MCF 10A (cell line): Measurements from ENCODE around the gene MACROD1. TPM values are rescaled to one million over a fixed set of nuclear protein-coding genes. Genes with fewer than 3 reads are reported as not detected.

ENCODE experiments used
- BruUV-seq: library from RNA; stranded (reverse); fragments of 400-500 nt; replicated peaks from 2 replicates; lab custom pipeline; 2021; lab: Mats Ljungman, UMichigan
- CTCF ChIA-PET: fragments of 300-600 bp; sonication (Branson Sonifier 250); formaldehyde crosslinking; extraction: SDS; loops from one replicate; lab custom pipeline; 2021; ENCODE audit warnings: antibody characterized with exemption, inconsistent platforms; lab: Yijun Ruan, JAX
- POLR2A ChIA-PET: fragments of 300-600, 350-650 bp; sonication (Branson Sonifier 250); formaldehyde crosslinking; extraction: SDS; loops from one replicate; lab custom pipeline; 2020; ENCODE audit warnings: antibody characterized with exemption, inconsistent platforms; lab: Yijun Ruan, JAX
- DNase-seq: peaks from one replicate; pipeline ENCODE4 v3.0.0-alpha.2; 2018; ENCODE audit not compliant: unreplicated experiment
- H3K27ac Mint-ChIP-seq: one replicate; pipeline ENCODE4 v1.8.0; 2022; ENCODE audit warnings: mild to moderate bottlenecking, low read depth, mixed read lengths; ENCODE audit not compliant: unreplicated experiment
- H3K27me3 Mint-ChIP-seq: one replicate; pipeline ENCODE4 v1.8.0; 2022; ENCODE audit warnings: mixed read lengths; ENCODE audit not compliant: insufficient read depth, unreplicated experiment
- H3K36me3 Mint-ChIP-seq: one replicate; pipeline ENCODE4 v1.8.0; 2022; ENCODE audit warnings: mild to moderate bottlenecking, moderate library complexity, mixed read lengths; ENCODE audit not compliant: insufficient read depth, unreplicated experiment
- H3K4me1 Mint-ChIP-seq: one replicate; pipeline ENCODE4 v1.8.0; 2022; ENCODE audit warnings: mixed read lengths; ENCODE audit not compliant: insufficient read depth, unreplicated experiment
- H3K4me3 Mint-ChIP-seq: one replicate; pipeline ENCODE4 v1.8.0; 2022; ENCODE audit warnings: mild to moderate bottlenecking, moderate library complexity, mixed read lengths; ENCODE audit not compliant: unreplicated experiment
- H3K9me3 Mint-ChIP-seq: one replicate; pipeline ENCODE4 v1.8.0; 2022; ENCODE audit warnings: mixed read lengths; ENCODE audit not compliant: unreplicated experiment
- CTCF ChIP-seq: fragments of 200-600 bp; IDR thresholded peaks from one replicate; pipeline ENCODE4 v1.8.0; 2022; ENCODE audit warnings: antibody characterized with exemption, mild to moderate bottlenecking; ENCODE audit not compliant: unreplicated experiment
- intact Hi-C: fragments of 100-400 bp; cut with micrococcal nuclease; formaldehyde crosslinking; loops from 2 replicates; pipeline ENCODE4 v1.14.1; 2022
- total RNA-seq: library from RNA; stranded (reverse); gene quantifications from 2 replicates; pipeline ENCODE4 v1.2.3, GENCODE V29; 2022

MACROD1 gene
- total RNA-seq, 1 experiment from 2014 or later, result 15.1 TPM

GRCh38 chr11:64109332-64109731 is 56.6 kb downstream of the MACROD1 start:
- CTCF ChIA-PET, result interaction anchor here (0.6 to 1.2 kb wide), 3 partner anchors 12 to 141 kb away, joined by 3 to 4 read pairs (median 3); no protein-coding TSS in a partner anchor
- intact Hi-C loops, result no loop called here

GRCh38 chr11:64107303-64107702 is 58.6 kb downstream of the MACROD1 start:
- CTCF ChIA-PET, result no interaction called here
- POLR2A ChIA-PET, result interaction anchor here (0.6 kb wide), 2 partner anchors 269 to 735 kb away, joined by 3 to 4 read pairs; no protein-coding TSS in a partner anchor
- BruUV-seq, result no TSS peak

More at GRCh38 chr11:64109332-64109731, 56.6 kb downstream of the MACROD1 start:
- POLR2A ChIA-PET, result no interaction called here
- Mint-ChIP-seq H3K27ac (no peak overlapping the region), H3K4me1 (no peaks in the 10 kb centered on the region), H3K36me3 (no peaks in the 10 kb centered on the region), H3K27me3 (no peaks in the 10 kb centered on the region), H3K4me3 (no peak overlapping the region), H3K9me3 (no peaks in the 10 kb centered on the region)
- TF ChIP-seq CTCF, result no peak
- no peak for DNase-seq
- no TSS peak for BruUV-seq

GRCh38 chr11:64104632-64105031 is 61.3 kb downstream of the MACROD1 start:
- no TSS peak for BruUV-seq
- no peak for DNase-seq
- Mint-ChIP-seq H3K4me3 (no peak overlapping the region), H3K27ac (no peak overlapping the region), H3K36me3 (no peaks in the 10 kb centered on the region), H3K9me3 (peaks cover under 1% of the 10 kb centered on the region), H3K4me1 (no peaks in the 10 kb centered on the region), H3K27me3 (no peaks in the 10 kb centered on the region)
- no peak for TF ChIP-seq CTCF
- ChIA-PET CTCF (interaction anchor here (0.7 to 1.0 kb wide), 2 partner anchors 41 to 44 kb away, joined by 3 read pairs; no protein-coding TSS in a partner anchor), POLR2A (no interaction called here)
- intact Hi-C loops, result no loop called here

More at GRCh38 chr11:64107303-64107702, 58.6 kb downstream of the MACROD1 start:
- intact Hi-C loops, result no loop called here
- no peaks in the 10 kb centered on the region for H3K9me3 Mint-ChIP-seq
- no peak overlapping the region for H3K4me3 Mint-ChIP-seq
- DNase-seq, result no peak
- H3K27ac Mint-ChIP-seq, result no peak overlapping the region
- no peaks in the 10 kb centered on the region for H3K36me3 Mint-ChIP-seq
- H3K4me1 Mint-ChIP-seq, result no peaks in the 10 kb centered on the region
- no peak for TF ChIP-seq CTCF
- H3K27me3 Mint-ChIP-seq, result no peaks in the 10 kb centered on the region

- H3K27me3 Mint-ChIP-seq, result no peaks in the 10 kb centered on the region
- BruUV-seq, result TSS peak; percentile 50
- no peak overlapping the region for H3K27ac Mint-ChIP-seq
- no peak overlapping the region for H3K4me3 Mint-ChIP-seq
- ChIA-PET POLR2A (no interaction called here), CTCF (interaction anchor here (0.7 to 1.1 kb wide), 2 partner anchors 10 to 18 kb away, joined by 3 to 4 read pairs; no protein-coding TSS in a partner anchor)
- H3K36me3 Mint-ChIP-seq, result no peaks in the 10 kb centered on the region
- no peak for TF ChIP-seq CTCF
- no peak for DNase-seq
- intact Hi-C loops, result no loop called here
- no peaks in the 10 kb centered on the region for H3K4me1 Mint-ChIP-seq
- H3K9me3 Mint-ChIP-seq, result peaks cover 7% of the 10 kb centered on the region
These were observed 62.5 kb downstream of the MACROD1 start for GRCh38 chr11:64103277-64103985.
